Calu3 (cell line): ENCODE data around the gene HPCAL4. TPM values are rescaled to one million over a fixed set of nuclear protein-coding genes. Genes with fewer than 3 reads are reported as not detected.

Experiments
- BruUV-seq: library from RNA; stranded (reverse); fragments of 400-500 nt; replicated peaks from 2 replicates; lab custom pipeline; 2021; lab: Mats Ljungman, UMichigan
- CTCF ChIA-PET: fragments of 300-600 bp; sonication (Branson Sonifier 250); formaldehyde crosslinking; loops from one replicate; lab custom pipeline; 2022; ENCODE audit warnings: antibody characterized with exemption; lab: Charles Lee
- DNase-seq: peaks from one replicate; pipeline ENCODE4 v3.0.0; 2022
- H3K27ac Mint-ChIP-seq: one replicate; pipeline ENCODE4 v1.8.0; 2022; ENCODE audit warnings: mixed read lengths; ENCODE audit not compliant: unreplicated experiment
- H3K27me3 Mint-ChIP-seq: one replicate; pipeline ENCODE4 v1.8.0; 2022; ENCODE audit warnings: mixed read lengths; ENCODE audit not compliant: unreplicated experiment
- H3K36me3 Mint-ChIP-seq: one replicate; pipeline ENCODE4 v1.8.0; 2022; ENCODE audit warnings: mild to moderate bottlenecking, moderate library complexity, mixed read lengths; ENCODE audit not compliant: insufficient read depth, unreplicated experiment
- H3K4me1 Mint-ChIP-seq: one replicate; pipeline ENCODE4 v1.8.0; 2022; ENCODE audit warnings: mild to moderate bottlenecking, low read depth, mixed read lengths; ENCODE audit not compliant: unreplicated experiment
- H3K4me3 Mint-ChIP-seq: one replicate; pipeline ENCODE4 v1.8.0; 2022; ENCODE audit warnings: mild to moderate bottlenecking, low read depth, moderate library complexity, mixed read lengths; ENCODE audit not compliant: unreplicated experiment
- H3K9me3 Mint-ChIP-seq: one replicate; pipeline ENCODE4 v1.8.0; 2022; ENCODE audit warnings: low read depth, mixed read lengths; ENCODE audit not compliant: unreplicated experiment
- CTCF ChIP-seq: fragments of 200-600 bp; IDR thresholded peaks from one replicate; pipeline ENCODE4 v1.8.0; 2022; ENCODE audit warnings: antibody characterized with exemption; ENCODE audit not compliant: unreplicated experiment
- intact Hi-C: fragments of 100-400 bp; cut with micrococcal nuclease; formaldehyde crosslinking; loops from one replicate; pipeline ENCODE4 v1.10.0; 2022; ENCODE audit not compliant: unreplicated experiment
- total RNA-seq: library from RNA; stranded (reverse); gene quantifications from 2 replicates; pipeline ENCODE4 v1.2.3, GENCODE V29; 2022

Gene HPCAL4
- total RNA-seq, 1 experiment from 2014 or later = not detected

- Mint-ChIP-seq H3K4me1 (peaks cover 16% of the 10 kb centered on the region), H3K27me3 (peaks cover 63% of the 10 kb centered on the region), H3K4me3 (peak overlapping the region; percentile 5), H3K27ac (no peak overlapping the region), H3K36me3 (no peaks in the 10 kb centered on the region), H3K9me3 (no peaks in the 10 kb centered on the region)
- DNase-seq = no peak
- no TSS peak for BruUV-seq
- TF ChIP-seq CTCF = no peak
- intact Hi-C loops = loop anchor here (5.0 kb wide), 1 partner anchor 101 kb away; no protein-coding TSS in a partner anchor
- CTCF ChIA-PET = interaction anchor here (0.9 to 1.7 kb wide), 4 partner anchors 9 to 98 kb away, joined by 3 to 7 read pairs (median 4); partner anchors contain the start of gene HPCAL4
Measured at GRCh38 chr1:39701049-39701439, 9.8 kb upstream of the HPCAL4 start.

- Mint-ChIP-seq H3K9me3 (no peaks in the 10 kb centered on the region), H3K4me3 (no peak overlapping the region), H3K27ac (no peak overlapping the region), H3K27me3 (peaks cover 70% of the 10 kb centered on the region), H3K36me3 (no peaks in the 10 kb centered on the region), H3K4me1 (peaks cover 16% of the 10 kb centered on the region)
- intact Hi-C loops = loop anchor here (5.0 kb wide), 1 partner anchor 102 kb away; no protein-coding TSS in a partner anchor
- BruUV-seq = no TSS peak
- no peak for DNase-seq
- CTCF ChIA-PET = no interaction called here
- TF ChIP-seq CTCF = no peak
Measured at GRCh38 chr1:39700348-39700747, 9.1 kb upstream of the HPCAL4 start.

- H3K4me3 Mint-ChIP-seq = no peak overlapping the region
- TF ChIP-seq CTCF = peak; percentile 10
- no TSS peak for BruUV-seq
- CTCF ChIA-PET = no interaction called here
- H3K36me3 Mint-ChIP-seq = no peaks in the 10 kb centered on the region
- peaks cover 79% of the 10 kb centered on the region for H3K27me3 Mint-ChIP-seq
- no peaks in the 10 kb centered on the region for H3K9me3 Mint-ChIP-seq
- intact Hi-C loops = no loop called here
- peaks cover 16% of the 10 kb centered on the region for H3K4me1 Mint-ChIP-seq
- no peak overlapping the region for H3K27ac Mint-ChIP-seq
- DNase-seq = no peak
Measured at GRCh38 chr1:39699419-39699818, 8.2 kb upstream of the HPCAL4 start.

GRCh38 chr1:39698568-39698967, 7.3 kb upstream of the HPCAL4 start:
- no peak overlapping the region for H3K4me3 Mint-ChIP-seq
- peaks cover 16% of the 10 kb centered on the region for H3K4me1 Mint-ChIP-seq
- DNase-seq = no peak
- no peaks in the 10 kb centered on the region for H3K36me3 Mint-ChIP-seq
- TF ChIP-seq CTCF = no peak
- intact Hi-C loops = no loop called here
- peaks cover 82% of the 10 kb centered on the region for H3K27me3 Mint-ChIP-seq
- CTCF ChIA-PET = no interaction called here
- no peaks in the 10 kb centered on the region for H3K9me3 Mint-ChIP-seq
- H3K27ac Mint-ChIP-seq = no peak overlapping the region
- BruUV-seq = no TSS peak
